ENCODE results near the gene CD7. TPM values are rescaled to one million over a fixed set of nuclear protein-coding genes. Genes with fewer than 3 reads are reported as not detected.
"Not testable (repeated sequence)": the region's sequence is repeated elsewhere in the genome, so short reads cannot be mapped to it uniquely, and the experiment has no call there.

Gene CD7
- total RNA-seq, 3 donors from 2014 or later, result 10.0 to 12.8 (median 12.3) TPM

DNA sequence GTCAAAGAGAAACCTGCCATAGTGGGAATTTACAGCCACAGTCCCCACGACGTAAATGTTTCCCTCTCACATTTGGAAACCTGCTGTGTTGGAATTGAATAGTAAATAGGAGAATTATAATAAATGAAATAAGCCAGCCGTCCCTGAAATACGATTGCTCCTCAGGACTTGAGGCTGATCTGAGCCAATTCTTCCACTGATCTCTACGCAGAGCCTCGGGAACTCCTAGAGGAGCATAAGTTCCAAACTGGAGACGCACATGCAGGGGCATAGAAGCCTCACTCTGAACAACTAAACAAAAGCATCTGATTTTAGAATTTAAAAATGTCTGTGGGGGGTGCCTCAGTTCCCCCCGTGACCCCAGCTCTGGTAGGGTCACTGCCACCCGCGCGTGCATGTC is 31.5 kb upstream of the CD7 start:
- no peaks in the 10 kb centered on the region for H3K9me3 ChIP-seq
- TF ChIP-seq, protein P1, sequence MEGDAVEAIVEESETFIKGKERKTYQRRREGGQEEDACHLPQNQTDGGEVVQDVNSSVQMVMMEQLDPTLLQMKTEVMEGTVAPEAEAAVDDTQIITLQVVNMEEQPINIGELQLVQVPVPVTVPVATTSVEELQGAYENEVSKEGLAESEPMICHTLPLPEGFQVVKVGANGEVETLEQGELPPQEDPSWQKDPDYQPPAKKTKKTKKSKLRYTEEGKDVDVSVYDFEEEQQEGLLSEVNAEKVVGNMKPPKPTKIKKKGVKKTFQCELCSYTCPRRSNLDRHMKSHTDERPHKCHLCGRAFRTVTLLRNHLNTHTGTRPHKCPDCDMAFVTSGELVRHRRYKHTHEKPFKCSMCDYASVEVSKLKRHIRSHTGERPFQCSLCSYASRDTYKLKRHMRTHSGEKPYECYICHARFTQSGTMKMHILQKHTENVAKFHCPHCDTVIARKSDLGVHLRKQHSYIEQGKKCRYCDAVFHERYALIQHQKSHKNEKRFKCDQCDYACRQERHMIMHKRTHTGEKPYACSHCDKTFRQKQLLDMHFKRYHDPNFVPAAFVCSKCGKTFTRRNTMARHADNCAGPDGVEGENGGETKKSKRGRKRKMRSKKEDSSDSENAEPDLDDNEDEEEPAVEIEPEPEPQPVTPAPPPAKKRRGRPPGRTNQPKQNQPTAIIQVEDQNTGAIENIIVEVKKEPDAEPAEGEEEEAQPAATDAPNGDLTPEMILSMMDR (IDR thresholded peaks at IDR 0.05), result no peak
- ATAC-seq, result no peak
- H3K4me3 ChIP-seq, result no peak overlapping the region
- DNase-seq, result no peak
- peaks cover 4% of the 10 kb centered on the region for H3K4me1 ChIP-seq (ENCODE audit: low read depth)
- intact Hi-C loops (cut with DNase I, micrococcal nuclease), result loop anchor here in 1 of 2 donors (2.0 kb wide), 1 partner anchor 78 kb away; no protein-coding TSS in a partner anchor
- H3K36me3 ChIP-seq (ENCODE audit: low read depth), result no peaks in the 10 kb centered on the region

DNA sequence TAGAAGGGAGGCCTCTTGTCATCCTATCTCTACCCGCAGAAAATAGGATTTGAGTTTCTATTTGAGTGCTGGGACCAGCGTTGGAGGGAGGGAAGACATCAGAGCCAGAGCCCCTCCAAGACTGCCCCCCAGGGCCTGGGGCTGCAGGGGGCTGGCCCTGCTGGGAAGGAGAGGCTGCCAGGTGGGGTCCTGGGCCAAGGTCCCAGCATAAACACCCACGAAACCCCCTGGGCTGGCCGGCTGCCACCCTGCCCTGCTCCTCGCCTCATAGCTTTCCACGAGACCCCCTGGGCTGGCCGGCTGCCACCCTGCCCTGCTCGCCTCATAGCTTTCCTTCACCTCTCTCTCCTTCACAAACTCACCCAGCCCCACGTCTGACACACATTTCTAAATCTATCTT is 31.0 kb upstream of the CD7 start:
- TF ChIP-seq, protein P1 (IDR thresholded peaks at IDR 0.05), result no peak
- H3K9me3 ChIP-seq, result no peaks in the 10 kb centered on the region
- H3K4me1 ChIP-seq (ENCODE audit: low read depth), result peaks cover 4% of the 10 kb centered on the region
- intact Hi-C loops (cut with DNase I, micrococcal nuclease), result loop anchor here in 1 of 2 donors (2.0 kb wide), 1 partner anchor 78 kb away; no protein-coding TSS in a partner anchor
- DNase-seq, result peak in 1 of 3 donors; percentile 26
- ATAC-seq, result no peak
- no peak overlapping the region for H3K4me3 ChIP-seq
- H3K36me3 ChIP-seq (ENCODE audit: low read depth), result no peaks in the 10 kb centered on the region

DNA sequence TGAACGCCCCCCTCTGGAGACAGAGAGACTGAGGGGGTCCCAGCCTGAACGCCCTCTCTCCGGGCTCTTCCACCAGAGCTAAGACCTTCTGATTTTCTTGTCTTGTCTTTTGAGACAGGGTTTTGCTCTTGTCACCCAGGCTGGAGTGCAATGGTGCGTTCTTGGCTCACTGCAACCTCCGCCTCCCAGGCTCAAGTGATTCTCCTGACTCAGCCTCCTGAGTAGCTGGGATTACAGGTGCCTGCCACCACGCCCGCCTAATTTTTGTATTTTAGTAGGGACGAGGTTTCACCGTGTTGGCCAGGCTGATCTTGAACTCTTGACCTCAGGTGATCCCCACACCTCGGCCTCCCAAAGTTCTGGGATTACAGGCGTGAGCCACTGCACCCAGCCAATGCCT is 30.6 kb upstream of the CD7 start:
- H3K4me3 ChIP-seq; H3K9me3 ChIP-seq; H3K4me1 ChIP-seq (ENCODE audit: low read depth); DNase-seq; ATAC-seq; H3K36me3 ChIP-seq (ENCODE audit: low read depth): not testable (repeated sequence)
- intact Hi-C loops (cut with DNase I, micrococcal nuclease), result loop anchor here in 1 of 2 donors (2.0 kb wide), 1 partner anchor 79 kb away; no protein-coding TSS in a partner anchor

DNA sequence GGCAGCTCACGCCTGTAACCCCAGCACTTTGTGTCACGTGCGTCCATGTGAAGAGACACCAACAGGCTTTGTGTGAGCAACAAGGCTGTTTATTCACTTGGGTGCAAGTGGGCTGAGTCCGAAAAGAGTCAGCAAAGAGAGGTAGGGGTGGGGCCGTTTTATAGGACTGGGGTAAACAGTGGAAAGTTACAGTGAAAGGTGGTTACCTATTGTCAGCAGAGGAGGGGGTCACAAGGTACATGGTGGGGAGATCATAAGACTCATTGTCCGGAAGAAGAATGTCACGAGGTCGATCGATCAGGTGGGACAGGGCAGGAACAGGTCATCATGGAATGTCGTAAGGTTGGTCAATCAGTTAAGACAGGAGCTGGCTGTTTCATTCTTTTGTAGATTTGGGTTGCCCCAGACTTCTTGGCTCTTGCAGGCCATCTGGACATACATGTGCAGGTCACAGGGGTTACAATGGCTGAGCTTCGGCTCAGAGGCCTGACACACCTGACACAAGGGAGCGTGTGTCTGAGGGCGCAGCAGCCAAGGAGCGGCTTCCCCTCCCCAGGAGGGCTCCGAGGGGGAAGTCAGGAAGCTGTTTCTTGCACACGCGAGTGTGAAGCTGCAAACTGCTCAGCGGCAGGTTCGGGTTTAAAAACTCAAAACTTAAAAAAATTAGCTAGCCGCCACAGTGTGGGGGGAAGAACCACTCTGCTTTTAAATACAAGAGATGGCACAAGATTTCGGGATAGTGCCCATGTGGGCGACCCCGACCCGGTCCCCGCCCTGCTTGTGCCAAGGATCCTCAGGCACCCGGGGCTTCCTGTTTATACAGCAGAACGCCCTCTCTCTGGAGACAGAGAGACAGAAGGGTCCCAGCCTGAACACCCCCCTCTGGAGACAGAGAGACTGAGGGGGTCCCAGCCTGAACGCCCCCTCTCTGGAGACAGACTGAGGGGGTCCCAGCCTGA is 29.2 kb upstream of the CD7 start:
- Histone ChIP-seq H3K4me3 (no peak overlapping the region), H3K4me1 (ENCODE audit: low read depth) (peaks cover 4% of the 10 kb centered on the region), H3K36me3 (ENCODE audit: low read depth) (no peaks in the 10 kb centered on the region), H3K9me3 (no peaks in the 10 kb centered on the region)
- TF ChIP-seq, protein P1 (IDR thresholded peaks at IDR 0.05), result no peak
- ATAC-seq (peak; percentile 52), DNase-seq (peak in 2 of 3 donors; percentile 48 to 60)
- intact Hi-C loops (cut with DNase I, micrococcal nuclease), result no loop called here

DNA sequence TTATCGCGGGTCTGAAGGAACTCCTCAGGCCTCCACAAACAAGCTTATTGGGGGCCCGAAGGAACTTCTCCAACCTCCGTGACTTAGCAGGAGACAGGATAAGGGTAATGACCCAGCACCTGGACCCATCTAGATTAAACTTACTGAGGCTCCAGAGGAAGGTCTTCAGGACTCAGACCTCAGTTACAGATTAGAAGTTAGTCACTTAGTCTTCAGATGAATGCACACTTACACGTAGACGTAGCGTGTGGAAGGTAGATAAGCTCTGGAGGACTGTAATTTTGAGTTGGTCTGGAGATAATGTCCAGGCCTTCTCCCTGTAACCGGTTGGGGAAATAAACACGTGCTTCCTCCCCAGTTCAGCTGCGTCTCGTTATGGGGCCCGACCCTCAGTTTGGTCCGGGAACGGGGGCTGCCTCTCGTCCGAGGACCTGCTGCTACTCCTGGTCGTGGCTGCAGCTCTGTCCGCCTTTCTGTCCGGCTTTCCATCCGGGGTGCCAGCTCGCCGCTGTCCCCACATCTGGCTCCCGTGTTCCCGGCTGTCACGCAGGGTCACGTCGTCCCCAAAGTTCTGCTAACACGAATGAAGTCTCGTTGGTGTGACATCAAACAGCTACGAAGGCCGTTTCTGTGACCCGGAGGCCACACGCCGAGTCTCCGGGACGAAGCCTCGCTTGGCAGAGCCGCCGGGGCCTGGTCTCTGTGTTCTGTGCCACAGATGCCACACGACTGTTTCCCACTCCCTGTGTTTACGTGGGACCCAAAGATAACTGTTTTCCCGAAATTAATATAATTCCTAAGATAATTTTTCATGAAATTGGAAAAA is 28.0 kb upstream of the CD7 start:
- intact Hi-C loops (cut with DNase I, micrococcal nuclease), result no loop called here
- no peaks in the 10 kb centered on the region for H3K9me3 ChIP-seq
- no peak for ATAC-seq
- no peak overlapping the region for H3K4me3 ChIP-seq
- TF ChIP-seq, protein P1 (IDR thresholded peaks at IDR 0.05), result no peak
- peak in 1 of 3 donors; percentile 45 for DNase-seq
- no peaks in the 10 kb centered on the region for H3K36me3 ChIP-seq (ENCODE audit: low read depth)
- peaks cover 4% of the 10 kb centered on the region for H3K4me1 ChIP-seq (ENCODE audit: low read depth)

Measured in mucosa of descending colon (tissue), 3 donors.